Peyer's patch (tissue), 4 donors: ENCODE data around the gene KCNIP4.

Experiments
- POLR2A ChIP-seq, 2 donors: fragments of 450-650 bp; IDR thresholded peaks; one replicate each; pipeline ENCODE4 v1.5.1; 2017; ENCODE audit warnings: antibody characterized with exemption in 2 of 2, mild to moderate bottlenecking in 2 of 2, moderate library complexity in 2 of 2
- TF ChIP-seq, protein P1 (sequence below), 6 experiments: fragments of 450-650 bp in 4 of 6; fragments of 200-600 bp in 2 of 6; sonication (generic) in 1 of 6; IDR thresholded peaks; one replicate each; pipeline ENCODE4 v1.5.1; 2017 to 2019; ENCODE audit warnings: antibody characterized with exemption in 6 of 6, mild to moderate bottlenecking in 3 of 6, moderate library complexity in 1 of 6

DNA sequence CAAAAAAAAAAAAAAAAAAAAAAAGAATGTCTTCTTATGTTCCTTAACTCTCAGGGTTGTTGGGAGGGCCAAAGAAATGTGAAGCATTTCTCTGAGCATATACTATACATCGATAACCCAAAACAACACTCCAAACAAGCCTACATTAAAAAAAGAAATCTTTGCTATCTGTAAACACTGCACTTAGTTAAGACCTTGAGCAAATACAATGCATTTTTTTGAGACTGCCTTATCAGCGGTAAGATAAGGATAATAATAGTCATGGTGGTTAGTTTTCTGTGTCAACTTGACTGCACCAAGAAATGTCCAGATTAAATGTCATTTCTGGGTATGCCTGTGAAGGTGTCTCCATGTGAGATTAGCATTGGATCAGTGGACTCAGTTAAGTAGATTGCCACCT is 706.4 kb downstream of the KCNIP4 start:
- TF ChIP-seq POLR2A (IDR thresholded peaks at IDR 0.05): no peak
- TF ChIP-seq, protein P1, sequence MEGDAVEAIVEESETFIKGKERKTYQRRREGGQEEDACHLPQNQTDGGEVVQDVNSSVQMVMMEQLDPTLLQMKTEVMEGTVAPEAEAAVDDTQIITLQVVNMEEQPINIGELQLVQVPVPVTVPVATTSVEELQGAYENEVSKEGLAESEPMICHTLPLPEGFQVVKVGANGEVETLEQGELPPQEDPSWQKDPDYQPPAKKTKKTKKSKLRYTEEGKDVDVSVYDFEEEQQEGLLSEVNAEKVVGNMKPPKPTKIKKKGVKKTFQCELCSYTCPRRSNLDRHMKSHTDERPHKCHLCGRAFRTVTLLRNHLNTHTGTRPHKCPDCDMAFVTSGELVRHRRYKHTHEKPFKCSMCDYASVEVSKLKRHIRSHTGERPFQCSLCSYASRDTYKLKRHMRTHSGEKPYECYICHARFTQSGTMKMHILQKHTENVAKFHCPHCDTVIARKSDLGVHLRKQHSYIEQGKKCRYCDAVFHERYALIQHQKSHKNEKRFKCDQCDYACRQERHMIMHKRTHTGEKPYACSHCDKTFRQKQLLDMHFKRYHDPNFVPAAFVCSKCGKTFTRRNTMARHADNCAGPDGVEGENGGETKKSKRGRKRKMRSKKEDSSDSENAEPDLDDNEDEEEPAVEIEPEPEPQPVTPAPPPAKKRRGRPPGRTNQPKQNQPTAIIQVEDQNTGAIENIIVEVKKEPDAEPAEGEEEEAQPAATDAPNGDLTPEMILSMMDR (IDR thresholded peaks at IDR 0.05): no peak
